Measurements from ENCODE around the gene NALCN.

NALCN gene

DNA sequence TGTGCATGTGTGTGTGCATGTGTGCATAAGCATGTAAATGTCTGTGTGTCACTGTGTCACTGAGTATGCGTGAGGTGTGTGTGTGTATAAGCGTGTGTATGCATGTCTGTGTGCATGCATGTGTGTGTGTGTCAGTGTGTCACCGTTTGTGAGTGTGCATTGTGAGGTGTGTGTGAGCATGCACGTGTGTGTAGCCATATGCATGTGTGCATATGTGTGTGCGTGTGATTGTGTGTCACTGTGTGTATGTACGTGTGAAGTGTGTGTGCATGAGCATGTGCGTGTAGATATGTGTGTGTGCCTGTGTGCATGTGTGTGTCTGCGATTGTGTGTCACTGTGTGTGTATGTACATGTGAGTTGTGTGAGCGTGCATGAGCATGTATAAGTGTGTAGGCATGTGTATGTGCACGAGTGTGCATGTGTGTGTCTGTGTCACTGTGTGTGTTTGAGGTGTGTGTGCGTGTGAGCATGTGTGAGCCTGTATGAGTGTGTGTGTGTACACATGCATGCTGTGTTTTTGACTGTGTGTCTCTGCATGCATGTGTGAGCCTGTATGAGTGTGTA lies 144.5 kb downstream of the NALCN start:
- DNase-seq = no peak

DNA sequence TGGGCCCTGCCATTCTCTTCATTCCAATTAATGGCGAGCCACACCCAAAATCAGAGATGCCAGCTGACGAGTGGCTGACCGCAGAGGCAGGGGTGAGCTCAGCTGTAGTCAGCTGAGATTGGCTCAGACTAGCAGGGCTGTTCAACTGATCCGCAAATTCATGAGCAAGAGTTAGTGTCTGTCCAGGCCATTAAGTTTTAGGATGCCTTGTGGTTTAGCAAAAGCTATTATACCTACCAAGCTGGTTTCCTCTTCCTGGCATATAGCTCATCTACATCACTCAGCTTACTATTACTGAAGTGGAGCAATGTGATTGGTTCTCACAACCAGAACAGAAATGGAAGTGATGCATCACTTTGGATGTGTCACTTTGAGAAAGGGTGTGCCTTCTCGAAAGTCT lies 148.7 kb downstream of the NALCN start:
- DNase-seq = no peak

DNA sequence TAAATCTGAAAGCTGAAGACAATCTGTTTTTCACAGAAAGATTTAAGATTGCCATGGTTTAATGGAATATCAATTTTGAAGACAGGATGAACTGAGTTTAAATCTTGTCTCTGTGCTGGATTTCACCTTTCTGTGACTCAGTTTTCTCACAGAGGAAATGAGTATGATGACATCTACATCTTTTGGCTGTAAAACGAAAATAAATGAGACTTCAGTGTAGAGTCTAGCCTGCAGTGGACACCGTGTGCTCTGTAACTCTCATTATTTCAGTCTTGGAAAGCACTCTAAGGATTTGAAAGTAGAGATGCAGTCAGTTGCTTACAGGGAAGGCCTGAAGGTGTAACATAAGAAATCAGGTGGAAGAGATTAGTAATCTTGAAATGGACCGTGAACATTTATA lies 150.4 kb downstream of the NALCN start:
- DNase-seq = no peak

DNA sequence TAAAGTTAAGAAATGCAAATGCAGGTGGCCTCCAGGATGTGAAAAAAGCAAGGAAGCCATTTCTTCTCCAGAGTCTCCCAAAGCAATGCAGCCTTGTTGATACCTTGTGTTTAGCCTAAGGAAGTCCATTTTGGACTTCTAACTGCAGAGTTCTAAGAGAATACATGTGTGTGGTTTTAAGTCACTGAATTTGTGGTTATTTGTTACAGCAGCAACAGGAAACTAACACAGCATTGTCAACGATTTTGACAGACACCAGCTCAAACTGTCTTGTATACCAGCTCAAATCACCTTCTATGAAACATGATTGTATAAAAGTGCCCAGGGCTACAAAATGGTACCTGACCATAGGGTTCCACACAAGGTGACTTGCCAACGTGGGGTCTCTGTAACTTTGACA lies 151.4 kb downstream of the NALCN start:
- no peak for DNase-seq

DNA sequence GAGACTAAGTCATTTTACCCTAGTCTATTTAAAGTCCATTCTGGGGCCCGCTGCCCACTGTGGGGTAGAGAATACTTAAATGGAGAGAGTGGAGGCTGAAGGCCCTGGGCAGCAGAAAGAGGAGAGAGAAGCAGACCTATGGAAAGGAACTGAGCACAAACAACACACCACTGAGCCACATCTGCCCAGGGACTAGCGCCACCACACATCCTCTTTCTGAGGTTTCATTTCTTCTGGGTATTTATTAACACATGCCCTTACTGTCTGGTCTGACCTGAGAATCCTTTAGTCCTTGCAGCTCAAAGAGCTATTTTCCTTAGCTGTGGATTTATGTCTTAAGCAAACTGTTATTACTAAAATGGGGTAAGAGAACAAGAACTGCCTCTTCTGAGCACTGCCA lies 154.0 kb downstream of the NALCN start:
- DNase-seq = no peak

DNA sequence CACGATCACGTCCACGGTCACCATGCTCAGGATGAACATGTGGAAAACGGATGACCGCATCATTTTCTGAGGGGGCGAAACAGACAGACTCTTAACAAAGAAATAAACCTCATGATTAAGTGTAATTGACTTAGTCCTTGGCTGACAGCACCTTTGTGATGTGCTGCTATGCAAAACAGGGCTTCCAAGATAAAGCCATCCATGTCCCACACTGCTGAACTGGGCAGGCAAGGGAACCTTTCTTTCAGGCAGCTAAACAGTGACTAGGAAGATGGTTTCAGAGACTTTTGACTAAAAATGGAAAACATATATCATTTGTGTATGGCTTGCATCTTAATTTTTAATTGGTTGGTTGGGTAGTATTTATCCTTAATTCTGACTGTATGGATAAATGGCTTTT lies 157.8 kb downstream of the NALCN start:
- DNase-seq = no peak

DNA sequence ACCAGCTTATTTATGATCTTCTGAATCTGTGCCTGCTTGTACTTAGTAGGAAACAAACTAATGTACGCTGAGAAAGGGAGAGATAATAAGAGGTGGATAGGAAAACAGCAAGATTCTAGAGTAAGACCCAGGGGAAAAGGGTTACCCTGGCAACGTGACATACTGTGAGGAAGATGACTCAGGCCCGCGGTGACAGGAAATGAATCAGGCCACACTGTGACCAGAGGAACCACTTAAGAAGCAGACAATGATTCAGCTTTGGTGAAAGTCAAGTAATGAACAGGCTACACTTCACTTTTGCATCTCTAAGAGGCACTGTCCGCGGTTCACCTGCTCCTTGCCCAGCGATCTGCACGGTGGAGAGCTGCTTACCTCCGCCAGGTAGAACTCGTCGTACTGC lies 158.2 kb downstream of the NALCN start:
- DNase-seq = peak; percentile 70

DNA sequence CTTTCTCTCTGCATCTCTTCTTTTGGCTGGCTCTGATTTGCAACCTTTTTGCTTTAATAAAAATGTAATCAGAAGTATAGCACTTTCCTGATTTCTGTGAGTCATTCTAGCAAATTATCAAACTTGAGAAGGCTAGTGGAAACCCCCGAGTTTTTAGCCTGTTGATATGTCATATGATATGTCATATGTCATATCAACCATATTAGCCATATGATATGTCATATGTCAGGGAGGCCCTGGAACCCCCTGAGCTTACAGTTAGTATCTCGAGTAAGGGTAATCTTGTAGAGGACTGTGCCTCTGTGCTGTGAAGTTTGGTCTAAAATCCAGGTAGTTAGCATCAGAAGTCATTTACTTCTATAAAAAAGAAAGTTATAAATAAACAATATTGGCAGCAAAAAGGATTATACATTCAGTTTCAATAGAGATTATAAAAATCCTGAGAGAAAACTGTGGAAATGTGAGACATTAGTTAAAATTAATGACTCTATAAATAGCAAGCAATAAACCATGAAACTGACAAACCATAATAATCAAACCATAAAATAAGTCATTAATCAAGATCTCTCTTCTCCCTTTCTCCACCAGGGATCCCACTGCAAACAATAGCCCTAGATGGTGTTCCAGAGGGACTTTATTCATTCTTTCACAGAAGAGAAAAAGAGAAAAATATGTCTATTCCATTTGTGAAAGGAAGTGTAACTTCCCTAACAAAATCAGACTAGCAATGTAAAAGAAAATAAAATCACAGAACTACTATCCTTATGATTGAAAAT lies 167.4 kb downstream of the NALCN start:
- no peak for DNase-seq

DNA sequence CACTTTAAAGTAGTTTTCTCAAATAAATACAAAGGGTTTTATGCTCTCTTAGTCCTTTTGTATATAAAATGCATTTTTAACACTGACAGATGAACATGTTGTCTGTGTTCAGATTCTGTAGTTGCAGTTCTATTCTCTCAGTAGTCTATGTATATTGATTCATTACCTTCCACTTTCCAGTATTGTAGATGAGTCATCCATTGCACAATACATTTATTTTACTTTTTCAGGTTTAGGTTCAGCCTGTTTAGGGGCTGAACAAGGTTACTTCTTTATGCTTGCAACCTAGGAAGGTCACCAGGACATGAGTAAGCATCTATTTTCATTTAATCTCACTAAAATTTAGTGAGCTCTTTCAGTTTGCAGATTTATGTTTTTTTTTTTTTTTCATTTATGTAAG lies 173.6 kb downstream of the NALCN start:
- DNase-seq = no peak

DNA sequence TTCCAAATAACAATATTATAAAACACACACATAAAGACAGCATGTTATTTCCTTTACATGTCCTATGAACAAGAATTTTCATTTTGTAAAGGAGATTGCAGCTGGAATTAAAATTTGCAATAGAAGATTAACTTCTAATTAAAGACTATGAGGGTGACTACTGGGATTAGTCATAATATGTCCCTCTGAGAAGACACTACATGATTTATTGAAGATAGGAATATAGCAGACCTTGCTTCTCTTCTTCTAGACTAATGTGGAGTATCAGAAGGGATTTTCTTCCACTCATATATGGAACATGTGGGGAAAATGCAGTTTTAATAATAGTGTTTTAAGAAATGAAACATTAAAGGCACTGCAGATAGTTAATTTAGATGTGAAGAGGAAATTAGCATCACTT lies 177.8 kb downstream of the NALCN start:
- DNase-seq = no peak

DNA sequence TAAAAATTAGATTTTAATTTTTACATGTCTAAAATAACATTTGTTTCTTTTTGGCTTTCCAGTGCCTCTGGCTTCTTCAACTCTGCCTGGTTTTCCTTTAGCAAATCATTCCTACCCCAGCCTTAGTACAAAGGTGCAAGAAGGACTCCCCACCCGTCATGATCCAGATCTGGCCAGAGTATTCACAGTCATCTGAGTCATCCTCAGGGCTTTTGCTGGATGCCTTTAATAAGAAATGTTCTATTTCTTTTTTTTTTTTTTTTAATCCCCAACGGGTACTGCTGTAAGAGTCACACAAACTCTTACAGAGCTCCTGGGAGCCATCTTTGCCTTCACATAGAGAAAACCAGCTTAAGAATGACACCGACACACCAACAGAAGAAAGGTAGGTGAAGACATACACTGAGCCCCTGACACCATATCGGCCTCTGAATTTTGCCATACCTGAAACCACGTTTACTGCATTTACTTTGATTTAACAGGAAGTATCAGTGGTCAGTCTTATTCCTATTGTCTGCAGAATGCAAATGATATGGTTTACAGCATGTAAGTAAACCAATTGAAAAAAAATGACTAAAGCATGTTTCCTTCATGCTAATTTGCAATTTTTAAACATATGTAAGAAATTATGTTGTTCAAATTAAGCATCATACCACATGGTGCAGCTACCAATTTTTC lies 184.4 kb downstream of the NALCN start:
- DNase-seq = no peak

DNA sequence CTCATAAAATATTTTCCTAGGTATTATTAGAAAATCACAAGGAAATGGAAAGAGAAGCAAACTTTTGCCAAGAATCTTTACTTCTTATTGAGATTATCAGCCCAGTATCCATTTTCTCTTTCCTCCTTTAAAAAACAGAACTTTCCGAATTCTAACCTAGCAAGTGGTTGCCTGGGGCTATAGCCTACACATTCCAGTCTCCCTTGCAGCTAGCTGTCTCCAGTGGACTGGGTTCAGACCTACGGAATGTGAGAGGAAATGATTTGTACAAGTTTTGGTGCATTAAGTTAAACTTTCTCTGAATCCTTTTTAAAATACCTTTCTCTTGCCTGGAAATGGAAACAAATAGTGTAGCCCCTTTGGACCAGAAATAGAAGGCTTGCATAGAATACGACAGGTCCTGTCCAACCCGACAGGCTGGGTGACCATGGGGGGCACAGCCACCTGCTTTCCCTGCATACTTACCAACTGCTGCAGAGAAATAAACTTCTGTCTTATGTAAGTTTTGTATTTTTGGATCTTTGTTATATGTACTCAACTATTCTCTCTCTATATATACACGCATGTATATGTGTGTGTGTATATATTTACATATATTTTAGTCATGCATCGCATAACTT lies 185.9 kb downstream of the NALCN start:
- DNase-seq = no peak

DNA sequence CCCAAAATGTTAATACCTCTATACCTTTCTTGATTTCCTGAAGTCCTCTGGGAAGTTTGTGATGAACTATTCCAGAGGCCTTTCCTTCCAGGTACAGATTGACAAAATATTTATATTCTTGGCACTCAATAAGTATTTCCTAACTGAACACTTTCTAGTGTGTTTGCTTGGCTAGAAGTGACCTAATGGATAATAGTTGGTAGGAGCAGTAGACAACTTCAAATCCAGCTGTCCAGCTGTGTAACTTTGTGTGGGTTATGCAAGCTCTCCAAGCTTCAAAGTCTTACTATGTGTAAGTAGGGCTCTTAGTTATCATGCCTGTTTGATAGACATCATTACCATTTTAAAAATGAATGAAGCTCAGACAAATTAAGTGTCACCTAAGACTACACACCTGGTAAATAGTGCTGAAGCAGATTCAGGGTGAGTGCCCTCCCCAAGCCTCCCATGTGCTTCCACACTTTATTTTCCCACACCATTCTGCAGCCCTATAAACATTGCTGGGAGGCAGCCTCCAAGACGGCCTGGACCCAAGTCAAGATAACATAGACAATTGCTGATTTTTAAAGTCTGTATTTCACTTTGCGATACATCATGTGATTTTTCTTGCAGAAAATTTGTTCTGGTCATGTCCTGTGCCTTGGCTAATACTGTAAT lies 196.6 kb downstream of the NALCN start:
- DNase-seq = no peak

DNA sequence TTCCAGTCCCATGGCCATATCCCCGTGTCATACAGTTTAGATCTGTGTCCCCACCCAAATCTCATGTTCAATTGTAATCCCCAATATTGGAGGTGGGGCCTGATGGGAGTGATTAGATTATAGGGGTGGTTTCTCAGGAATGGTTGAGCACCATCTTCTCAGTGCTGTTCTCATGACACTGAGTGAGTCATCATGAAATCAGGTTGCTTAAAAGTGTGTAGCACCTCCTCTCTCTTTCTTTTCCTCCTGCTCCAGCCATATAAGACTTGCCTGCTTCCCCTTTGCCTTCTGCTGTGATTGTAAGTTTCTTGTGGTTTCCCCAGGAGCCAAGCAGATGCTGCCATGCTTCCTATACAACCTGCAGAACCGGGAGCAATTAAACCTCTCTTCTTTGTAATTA lies 197.8 kb downstream of the NALCN start:
- DNase-seq = no peak

DNA sequence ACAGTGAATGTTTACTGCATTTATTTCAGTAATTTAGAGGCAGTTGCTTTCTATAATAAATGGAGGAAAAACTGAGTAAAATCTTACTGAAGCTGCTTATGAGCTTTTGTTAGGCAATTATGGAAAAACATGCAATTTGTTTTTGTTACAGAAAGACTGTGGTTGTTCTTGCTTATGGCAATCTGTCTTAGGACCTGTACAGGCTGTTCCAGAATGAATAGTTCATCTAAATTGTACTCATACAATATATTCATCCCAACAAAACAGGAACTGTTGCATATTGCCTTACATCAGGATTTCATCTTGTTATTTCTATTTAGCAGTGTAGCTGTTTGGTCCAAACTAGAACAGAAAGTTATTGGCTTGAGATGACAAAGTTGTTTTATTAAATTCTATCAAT lies 199.2 kb downstream of the NALCN start:
- no peak for DNase-seq

DNA sequence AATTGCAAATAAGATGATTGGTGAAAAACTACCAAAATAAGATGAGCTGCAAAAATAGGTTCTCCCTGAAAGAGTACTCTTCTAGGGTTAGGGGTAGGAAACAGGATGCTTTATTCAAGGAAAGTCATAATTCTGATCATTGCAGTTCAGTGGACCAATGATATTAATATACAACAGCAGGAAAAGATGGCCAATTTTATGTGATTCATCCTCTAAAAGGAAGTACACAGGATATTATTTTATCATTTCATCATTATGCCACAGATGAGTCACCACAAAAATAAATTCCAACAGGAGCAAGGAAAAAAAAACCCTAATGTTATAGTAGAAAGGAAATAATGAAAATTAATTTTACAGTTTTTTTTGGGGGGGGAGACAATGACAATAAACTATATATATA lies 205.0 kb downstream of the NALCN start:
- DNase-seq = no peak

DNA sequence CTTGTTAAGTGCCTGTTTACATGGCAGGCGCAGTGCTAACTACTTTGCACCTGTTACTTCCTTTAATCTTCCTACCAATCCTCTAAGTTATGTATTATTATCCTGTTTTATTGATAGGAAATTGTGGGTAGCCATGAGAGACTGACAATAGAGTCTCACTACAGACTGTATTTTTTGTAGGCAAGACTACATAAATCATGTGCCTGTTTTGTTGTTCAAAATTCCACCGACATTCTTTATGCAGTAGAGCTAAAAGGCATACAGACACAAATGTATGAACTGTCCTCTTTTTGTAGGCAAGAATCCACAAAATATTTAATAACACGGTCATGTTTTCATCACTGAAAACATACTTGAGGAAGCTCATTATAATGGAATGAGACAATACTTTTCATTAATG lies 205.5 kb downstream of the NALCN start:
- DNase-seq = no peak

DNA sequence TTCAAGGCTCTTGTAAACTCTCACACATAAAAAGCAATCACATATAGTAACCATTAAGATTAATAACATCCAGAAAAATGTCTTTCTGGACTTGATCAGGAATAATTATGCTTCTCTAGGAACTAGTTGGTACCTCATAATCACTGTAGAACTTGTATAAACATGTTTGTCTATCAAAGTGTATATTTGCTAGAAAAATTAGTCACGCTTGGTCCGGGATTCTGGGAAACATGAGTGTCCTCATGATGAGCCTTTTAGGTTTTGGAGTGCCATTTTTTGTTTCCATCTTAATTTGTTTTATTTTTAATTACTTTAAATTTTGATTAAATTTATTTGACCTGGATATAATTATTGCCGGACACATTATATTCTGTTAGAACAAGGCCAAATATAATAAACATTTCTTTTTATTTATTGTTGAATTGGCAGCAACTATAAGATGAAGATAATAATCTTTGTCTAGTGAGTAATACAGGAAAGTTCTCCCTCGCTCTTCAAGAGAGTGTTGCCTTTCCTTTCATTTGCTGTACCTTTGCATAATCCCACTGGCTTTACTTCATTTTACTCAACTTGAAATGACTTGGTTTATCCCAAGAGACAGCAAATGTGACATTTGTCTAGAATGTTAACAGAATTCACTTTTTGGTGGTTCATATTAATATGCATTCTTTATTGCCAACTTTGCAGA lies 207.0 kb downstream of the NALCN start:
- no peak for DNase-seq

DNA sequence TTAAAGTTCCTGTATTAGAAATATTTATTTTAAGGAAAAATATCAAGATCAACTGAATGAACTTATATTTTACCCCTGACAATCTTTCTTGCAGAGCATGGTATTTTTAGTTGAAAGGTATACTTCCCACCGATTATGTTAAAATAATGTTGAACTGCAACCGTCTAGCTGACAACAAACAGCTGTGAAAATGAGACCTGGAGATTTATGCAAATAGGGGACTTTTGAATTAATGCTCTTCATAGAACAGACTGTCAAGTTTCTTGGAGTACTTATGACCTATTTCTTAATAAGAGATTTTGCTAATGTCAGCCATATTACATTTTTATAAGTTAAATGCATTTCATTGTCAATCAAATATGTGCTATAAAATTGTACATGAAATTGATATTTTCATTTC lies 210.9 kb downstream of the NALCN start:
- no peak for DNase-seq

DNA sequence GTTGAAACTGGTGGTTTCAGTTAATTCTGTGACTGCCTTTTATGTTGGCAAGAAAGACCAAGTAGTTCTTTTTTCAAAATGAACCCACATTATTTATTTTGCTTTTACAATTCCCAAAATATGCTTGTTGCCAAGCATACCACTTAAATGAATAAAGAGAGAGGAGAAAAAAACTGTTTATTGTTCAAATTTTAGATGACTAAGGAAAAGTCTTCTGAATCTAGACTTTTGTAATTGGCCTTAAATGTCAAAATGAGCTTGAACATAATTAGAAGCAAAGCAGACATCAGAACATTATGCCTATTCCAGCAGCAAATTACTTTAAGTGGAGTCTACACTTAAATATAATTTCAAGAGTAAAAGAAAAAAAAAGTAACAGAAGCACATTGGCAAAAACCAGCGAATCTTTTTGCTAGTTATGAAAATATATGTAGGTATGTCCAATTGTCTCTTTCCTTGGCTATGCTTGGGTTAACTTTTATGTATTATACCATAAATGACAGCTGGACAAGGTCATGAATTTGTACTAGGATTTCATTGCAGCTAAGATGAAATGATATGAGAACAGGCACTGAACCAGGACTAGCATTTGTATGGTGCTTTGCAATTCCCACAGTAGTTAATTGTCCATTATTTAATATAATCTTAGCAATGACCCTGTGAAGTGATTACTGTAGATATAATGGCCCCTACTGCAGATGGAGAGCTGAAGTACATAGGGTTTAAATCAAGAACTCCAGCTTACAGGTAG lies 211.9 kb downstream of the NALCN start:
- DNase-seq = no peak

DNA sequence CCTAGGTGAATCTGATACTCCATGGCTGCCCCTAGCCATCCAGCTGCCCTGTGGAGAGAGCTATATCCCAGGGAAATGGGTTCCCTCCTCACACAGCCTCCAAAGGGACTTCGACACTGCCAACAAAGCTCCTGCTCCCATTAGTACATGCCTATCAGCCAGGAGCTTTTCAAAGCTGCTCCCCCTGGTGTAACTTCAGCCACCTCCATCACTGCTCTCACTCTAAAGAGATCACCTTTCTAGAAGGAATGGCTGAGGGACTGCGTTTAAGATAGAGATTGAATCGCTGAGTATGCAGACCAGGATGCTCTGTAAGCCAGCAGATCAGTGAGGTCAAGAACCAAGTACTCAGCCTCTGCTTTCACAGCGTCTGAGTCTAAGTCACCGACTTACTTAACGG lies 213.7 kb downstream of the NALCN start:
- DNase-seq = no peak

DNA sequence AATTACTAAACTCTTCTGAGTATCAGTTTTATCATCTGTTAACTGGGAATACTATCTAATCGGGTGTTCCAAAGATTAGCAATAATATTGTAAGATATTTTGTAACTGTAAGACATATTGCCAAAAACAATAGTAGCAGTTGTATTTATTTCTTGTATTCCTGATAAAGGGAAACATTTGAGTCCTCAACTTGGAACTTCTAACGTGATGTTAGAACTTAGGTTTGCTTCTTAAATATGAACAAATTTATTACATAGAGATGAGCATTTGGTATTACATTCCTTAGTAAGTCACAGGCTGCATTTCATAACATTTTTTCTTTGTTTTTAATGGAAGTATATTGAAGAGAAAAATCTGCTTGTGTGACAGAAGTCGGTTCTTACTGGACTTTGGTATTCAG lies 225.3 kb downstream of the NALCN start:
- DNase-seq = no peak
